Posterior cingulate gyrus (tissue), 11 donors: ENCODE results near the gene AMER3.

Source experiments
- DNase-seq, 10 donors: peaks; one replicate each; pipeline versions ENCODE4 v3.0.0 to v3.0.0-alpha.2; 2020 to 2021; ENCODE audit warnings: mixed read lengths in 3 of 10
- intact Hi-C: fragments of 100-400 bp; cut with DNase I; formaldehyde crosslinking; loops from one replicate; pipeline ENCODE4 v1.15.1; 2023

The AMER3 gene

DNA sequence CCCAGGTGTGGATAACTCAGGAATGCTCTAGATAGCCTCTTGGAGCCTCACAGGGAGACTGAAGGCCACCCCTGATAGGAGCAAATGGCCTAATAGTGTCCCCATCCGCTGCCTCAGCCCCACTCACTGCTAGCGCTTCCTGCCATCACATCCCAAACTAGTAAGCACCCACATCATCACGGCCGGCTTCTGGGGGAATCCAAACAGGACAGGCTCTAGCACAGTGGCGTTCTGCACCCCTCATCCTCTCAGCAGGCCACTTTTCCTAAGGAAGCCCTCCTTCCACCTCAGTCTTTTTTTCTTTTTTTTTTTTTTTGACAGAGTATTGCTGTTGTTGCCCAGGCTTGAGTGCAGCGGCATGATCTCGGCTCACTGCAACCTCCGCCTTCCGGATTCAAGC lies 6.3 kb upstream of the AMER3 start:
- intact Hi-C loops, result no loop called here
- no peak for DNase-seq

DNA sequence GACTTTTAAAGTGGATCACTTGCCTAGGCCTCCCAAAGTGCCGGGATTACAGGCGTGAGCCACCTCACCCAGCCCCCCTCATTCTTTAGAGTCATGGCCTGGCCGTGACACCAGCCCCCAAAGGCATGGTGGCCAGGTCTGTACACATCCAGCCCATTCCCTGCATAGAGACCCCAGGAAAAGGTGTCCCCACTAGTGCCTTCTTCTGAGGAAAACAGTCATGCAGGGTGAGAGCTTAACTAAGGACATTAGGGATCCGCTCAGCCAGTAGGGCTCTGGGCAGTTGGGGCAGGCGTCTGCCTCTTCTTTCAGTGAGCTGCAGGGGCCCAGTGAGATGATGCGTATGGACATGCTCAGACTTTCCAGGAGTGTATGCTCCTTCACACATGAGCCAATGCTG lies 5.7 kb upstream of the AMER3 start:
- intact Hi-C loops, result no loop called here
- no peak for DNase-seq

DNA sequence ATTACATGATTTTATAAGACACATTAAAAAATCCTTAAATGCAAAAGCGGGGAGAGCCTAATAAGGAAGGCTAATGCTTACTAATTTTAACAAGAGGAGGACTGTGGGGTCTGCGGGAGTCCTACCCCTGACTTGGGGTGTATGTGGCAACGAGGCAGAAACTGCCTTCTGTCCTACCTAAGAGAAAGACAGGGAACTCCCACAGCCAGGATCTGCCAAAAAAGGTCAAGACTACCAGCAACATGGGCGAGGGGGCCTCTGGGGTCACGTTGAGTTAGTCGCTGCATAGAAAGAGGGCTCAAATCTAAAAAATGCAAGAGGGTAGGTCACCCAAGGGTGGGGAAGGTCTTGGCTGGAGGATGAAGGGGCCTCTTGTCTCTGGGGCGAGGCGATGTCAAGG lies 529 bp upstream of the AMER3 start:
- DNase-seq, result no peak
- intact Hi-C loops, result no loop called here

DNA sequence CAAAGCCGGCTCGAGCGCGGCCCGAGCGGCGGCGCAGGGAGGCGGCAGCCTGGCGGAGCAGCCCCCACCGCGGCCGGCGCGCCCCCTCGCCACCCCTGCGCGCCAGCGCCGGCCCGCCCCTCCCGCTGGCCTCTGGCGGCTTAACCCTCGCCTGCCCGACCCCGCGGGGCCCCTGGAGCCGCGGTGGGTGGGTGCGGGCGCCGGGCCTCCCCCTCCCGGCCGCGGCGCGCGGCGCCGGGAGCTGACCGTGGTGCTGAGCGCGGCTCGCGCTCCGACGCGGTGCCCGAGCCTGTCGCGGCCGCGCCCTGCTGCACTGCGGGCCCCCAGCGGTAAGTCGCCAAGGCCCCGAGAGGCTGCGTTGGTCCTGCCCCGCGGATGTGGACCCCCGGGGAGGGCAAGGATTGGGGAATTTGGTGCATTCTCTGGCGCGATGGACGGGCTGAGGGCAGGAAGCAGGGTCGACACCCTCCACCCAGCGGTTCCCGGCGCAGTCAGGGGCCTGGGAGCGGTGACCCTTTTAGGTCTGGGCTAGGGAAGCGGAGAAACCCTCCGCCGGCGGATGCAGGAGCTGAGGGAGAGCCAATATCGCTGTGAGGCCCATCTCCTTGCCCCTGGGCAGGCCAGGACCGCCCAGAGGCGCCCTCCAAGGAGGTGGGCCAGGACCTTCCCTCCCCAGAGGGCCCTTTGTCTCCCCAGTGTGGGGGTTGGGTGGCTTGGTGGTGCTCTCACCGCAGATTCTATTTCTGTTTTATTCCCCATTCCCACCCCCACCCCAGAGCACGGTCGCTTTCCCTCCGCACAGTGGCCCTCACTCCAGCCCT lies 923 bp downstream of the AMER3 start:
- peak in 3 of 10 donors; percentile 23 to 70 (median 25) for DNase-seq
- intact Hi-C loops, result no loop called here

DNA sequence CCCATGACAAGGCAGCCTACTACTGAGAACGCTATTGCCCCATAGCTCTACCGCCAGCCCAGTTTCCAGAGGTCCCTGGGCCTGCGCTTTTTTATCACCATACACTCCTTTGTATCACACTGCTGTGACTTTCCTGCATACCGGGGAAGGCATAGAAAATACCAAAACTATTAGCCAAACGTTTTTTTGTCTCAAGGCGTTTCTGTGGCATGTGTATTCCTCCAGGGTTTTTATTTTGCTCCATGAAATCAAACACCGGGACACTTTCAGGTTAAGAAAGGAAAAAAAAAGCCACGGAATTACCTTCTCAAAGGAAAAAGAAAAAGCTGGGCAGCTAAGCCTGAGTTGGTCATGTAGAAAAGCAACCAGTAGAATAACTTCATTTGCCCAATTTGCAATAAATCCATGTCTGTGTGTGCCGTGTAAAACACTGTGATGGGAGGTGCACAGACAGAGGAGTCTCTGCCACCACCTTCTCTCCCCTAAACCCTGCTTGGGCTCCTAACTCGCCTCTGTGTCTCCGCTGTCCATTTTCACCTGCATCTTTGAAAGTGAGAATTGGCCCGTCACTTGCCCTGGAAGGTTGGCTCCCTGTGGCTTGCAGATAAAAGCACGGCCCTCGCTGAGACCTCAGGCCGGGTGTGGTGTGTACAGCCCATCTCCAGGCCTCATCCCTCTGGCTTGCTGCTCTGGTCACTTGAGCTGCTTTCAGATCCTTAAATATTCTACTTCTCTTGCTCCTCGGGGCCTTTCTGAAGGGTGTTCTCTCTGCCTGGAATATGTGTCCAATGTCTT lies 1.7 kb downstream of the AMER3 start:
- intact Hi-C loops, result no loop called here
- no peak for DNase-seq

DNA sequence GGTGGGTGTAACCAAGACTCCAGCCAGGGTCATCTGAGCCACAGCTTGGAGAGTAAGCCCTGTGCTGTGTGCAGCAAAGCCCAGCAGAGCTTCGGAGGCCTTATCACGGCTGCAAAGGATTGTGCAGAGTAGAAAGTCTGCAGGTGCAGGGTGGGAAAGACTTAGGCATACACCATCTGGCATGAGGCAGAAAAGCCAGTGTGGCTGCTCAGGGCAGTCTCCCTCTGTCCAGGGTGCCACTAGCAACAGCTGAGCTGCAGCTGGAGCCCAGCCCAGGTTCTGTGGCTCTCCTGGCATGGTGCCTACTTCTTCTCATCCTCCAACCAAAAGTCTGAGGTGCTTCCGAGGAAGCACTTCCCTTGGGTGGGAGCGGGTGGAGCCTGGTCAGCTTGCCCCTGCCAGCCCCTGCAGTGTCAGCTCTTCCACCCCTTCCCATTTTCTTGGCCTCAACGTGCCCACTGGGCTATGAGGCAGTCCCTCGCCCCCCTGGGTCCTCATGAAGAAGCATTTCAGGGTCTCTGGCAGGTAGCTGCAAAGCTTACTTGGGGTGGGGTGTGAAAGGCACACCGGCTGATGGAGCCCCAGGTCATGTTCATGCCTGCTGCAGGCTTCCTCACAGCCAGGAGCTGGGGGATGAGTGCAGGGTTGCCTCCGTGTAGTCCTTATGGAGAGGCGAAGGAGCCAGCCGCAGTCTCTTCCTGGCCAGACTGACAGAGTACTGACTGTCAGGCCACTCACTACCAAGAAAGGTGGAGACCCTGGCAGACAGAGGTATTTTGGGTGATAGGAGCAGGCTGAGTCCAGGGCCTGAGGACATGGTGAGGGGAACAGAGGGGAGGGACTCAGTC lies 4.8 kb downstream of the AMER3 start:
- intact Hi-C loops, result no loop called here
- DNase-seq, result peak in 1 of 10 donors; percentile 69

DNA sequence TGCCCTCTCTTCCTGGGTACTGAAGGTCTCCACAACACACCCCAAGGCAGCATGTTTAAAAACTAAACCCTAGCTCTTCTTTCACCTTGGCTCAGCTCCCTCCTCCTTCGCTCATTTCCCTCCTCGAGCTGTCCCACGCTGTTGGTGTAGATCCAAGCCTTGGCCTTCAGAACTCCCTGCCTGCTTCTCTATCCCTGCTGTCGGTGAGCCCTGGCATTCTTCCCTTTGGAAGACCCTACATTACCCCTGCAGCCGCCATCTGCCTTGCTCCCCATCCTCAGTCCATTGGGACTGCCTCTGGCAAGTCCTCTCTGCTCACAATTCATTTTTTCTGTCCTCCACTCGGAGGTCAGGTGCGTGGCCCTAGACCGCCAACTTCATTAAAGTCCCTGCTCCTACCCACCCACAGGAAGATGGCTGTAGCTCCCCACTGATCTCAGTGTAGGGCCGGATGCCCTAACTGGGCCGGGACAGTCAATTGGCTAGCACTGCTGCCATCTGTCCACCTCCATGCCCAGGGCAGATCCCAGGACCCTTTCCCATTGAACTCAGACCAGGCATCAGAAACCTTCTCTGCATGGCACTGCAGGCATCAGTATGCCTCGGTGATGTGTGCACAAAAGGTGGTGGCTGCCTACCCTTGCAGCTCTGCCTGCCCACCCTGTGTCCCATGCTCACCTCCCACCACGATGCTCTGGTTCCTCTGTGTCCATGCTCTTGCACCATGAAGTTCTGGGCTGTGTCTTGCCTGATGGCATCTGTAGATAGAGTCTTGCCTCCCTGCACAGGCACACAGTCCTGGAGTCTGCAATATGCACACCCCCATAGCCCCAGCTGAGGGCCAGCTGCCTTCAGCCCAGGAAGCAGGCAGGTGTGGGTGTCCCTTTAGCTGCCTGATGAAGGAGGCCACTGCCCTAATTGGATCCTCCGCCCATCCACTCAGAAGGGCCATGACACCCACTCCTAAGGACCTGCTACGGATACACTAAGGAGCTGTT lies 5.7 kb downstream of the AMER3 start:
- peak in 1 of 10 donors; percentile 68 for DNase-seq
- intact Hi-C loops, result no loop called here

DNA sequence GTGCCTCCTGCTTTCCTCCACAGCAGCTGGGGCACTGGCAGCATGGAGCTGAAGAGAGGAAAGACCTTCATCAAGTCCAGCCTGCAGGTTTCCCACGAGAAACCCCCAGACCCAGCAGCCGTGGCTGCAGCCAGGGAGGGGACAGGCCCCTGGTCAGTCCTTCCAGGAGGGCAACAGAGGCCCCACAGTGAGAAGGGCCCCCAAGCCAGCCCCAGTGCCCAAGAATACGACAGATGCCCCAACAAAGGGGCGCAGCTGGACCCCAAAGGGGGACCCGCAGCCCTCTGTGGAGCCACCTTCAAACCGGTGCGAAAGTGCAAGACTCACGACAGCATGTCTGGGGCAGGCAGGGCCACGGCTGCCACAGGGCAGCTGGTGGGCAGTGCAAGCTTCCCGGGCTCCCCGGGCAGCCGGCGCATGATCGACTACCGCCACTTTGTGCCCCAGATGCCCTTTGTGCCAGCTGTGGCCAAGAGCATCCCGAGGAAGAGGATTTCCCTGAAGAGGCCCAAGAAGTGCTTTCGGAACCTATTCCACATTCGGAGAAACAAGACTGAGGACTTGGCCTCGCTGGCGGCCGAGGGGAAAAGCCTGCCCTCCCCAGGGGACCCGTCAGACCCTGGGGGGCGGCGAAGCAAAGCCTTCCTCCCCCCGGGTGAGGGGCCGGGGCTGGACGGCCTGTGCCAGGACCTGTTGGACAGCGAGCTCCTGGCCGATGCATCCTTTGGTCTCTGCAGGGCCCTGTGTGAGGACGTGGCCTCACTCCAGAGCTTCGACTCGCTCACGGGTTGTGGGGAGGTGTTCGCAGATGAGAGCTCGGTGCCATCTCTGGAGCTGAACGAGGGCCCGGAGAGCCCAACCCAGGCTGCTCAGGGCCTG lies 6.9 kb downstream of the AMER3 start:
- intact Hi-C loops, result no loop called here
- peak in 1 of 10 donors; percentile 53 for DNase-seq

DNA sequence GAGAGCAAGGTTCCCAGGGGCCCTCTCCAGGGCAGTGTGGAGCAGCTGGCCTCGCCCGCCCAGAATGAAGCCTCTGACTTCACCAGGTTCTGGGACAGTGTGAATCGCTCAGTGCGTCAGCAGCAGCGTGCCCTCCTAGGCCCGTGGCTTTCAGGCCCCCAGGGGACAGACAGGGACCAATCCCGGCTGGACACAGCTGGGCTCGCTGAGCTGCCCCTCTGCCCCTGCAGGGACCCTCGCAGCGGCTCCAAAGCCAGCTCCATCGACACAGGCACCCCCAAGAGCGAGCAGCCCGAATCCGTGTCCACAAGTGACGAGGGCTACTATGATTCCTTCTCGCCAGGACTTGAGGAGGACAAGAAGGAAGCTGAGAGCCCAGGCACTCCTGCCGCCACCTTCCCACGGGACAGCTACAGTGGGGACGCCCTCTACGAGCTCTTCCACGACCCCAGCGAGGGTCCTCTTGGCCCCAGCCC lies 7.6 kb downstream of the AMER3 start:
- DNase-seq, result no peak
- intact Hi-C loops, result no loop called here

DNA sequence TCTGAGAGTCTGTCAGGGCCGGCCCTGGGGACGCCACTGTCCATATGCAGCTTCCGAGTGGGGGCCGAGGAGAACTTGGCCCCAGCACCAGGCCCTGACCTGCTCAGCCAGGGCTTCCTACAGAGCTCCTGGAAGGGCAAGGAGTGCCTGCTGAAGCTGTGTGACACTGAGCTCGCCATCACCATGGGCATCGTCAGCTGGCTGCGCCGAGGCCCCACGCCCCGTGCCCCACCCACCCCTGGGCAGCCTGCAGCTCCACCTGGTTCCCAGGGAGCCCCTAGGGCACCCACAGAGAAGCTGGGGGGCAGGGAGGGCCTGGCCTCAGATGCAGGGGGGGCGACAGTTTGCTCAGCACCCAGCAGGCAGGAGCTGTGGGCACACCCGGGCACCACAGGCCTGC lies 8.1 kb downstream of the AMER3 start:
- peak in 1 of 10 donors; percentile 59 for DNase-seq
- intact Hi-C loops, result no loop called here

DNA sequence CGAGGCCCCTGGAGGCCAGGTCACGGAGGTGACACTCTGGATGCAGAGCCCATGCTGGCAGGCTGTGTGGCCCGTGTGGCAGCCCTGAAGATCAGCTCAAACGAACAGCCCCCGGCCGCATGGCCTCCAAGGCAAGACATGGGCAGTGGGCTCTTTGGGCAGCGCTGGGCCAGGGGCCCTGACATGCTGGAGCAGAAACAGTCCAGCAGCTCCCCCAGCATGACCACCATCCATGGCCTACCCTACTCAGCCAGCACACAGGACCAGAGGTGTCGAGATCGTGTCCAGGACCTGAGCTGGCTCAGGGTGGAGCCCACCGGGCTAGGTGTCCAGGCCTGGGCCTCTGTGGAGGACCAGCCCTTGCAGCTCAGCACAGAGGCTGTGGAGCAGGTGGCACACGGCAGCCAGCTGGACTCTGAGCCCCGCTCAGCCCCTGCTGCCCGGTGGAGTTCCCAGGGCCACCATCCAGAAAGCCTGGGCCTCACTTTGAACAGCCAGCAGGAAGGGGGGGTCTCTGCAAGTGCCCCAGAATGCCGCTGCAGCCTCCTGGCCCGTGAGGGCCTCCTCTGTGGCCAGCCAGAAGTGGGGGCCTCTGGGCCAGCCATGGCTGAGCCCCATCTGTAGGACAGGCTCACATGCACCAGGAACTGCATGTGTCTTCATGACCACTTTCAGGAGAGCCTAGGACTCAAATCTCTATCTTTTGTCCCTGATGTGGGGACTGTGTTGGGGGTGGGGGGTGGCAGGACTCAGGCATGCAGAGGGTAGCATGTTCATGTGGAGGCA lies 8.9 kb downstream of the AMER3 start:
- intact Hi-C loops, result no loop called here
- peak in 1 of 10 donors; percentile 75 for DNase-seq

DNA sequence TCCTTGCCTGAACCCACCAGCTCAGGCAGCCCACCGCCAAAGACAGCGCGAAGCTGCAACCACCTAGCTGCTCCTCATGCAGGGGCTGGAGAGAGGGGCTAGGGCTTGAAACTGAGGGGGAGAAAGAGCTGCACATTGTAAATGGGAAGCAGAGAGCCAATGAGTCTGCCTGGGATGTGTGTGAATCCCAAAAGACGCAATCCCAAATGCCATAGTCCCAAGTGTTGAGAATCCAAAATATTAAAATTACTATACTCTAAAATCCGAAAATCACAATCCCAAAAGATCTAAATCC lies 9.4 kb downstream of the AMER3 start:
- intact Hi-C loops, result no loop called here

DNA sequence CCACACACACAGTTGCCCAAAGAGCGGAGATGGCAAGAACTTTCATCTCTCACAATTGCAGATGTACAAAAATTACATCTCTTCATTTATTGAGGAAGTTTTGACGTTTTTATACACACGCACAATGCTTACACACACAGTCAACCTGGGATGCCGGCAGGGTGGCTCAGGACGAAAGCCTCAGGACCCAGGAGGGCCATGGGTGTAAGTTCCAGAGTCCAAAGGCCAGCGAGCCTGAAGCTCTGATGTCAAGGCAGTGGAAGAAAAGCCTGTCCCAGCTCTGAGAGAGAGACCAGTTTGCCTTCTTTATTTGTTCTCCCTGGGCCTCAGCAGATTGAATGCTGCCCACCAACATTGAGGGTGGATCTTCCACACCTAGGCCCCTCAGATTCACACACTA lies 10.1 kb downstream of the AMER3 start:
- intact Hi-C loops, result no loop called here
- peak in 1 of 10 donors; percentile 53 for DNase-seq

More for the DNA sequence above, 9.4 kb downstream of the AMER3 start:
- no peak for DNase-seq

DNA sequence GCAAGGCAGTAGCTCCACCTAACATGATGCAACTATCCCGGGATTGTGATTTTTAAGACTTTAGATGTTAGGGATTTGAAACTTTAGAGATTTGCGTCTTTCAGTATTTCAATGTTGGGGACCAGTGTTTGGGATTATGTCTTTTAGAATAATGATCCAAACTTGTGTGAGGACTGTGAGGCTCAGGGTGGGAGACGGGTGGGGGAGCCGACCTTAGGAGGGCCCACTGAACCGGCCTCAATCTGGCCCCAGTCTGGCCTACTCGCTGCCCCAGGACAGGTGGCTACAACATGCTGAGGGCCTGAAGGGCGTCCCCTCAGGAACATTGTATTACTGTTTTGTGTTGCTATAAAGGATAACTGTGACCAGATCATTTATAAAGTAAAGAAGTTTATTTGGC lies 10.7 kb downstream of the AMER3 start:
- peak in 1 of 10 donors; percentile 44 for DNase-seq

DNA sequence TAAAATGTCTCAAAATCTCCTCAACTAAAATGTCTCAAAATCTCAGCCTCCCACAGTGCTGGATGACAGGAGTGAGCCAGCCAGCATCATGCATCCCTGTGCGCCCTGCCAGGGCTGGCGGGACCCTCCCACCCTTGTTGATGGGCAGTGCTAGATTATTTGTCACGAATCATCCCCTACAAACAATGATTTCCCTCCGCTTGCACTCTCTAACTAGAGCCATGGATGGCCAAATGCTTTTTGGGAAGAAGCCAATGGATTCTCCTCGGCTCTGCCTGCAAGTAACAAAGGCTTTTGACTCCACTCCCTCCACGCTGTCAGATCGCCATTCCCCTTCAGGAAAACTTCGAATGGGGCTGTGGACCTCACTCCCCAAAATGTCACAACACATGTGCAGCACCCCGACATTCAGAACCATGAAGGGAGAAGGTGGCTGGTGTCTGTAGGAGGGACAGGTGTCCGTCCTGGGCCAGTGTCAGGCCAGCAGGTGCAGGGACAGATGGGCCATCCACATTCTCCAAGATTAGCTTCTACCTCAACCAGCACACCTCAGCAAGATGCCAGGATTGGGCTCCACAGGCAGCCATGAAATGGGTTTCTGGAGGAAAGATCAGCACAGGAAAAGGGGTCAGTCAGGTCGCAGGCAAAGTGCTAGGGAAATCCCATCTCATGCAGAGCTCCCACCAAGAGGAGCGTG lies 11.5 kb downstream of the AMER3 start:
- DNase-seq, result no peak
- intact Hi-C loops, result no loop called here

More for the DNA sequence above, 10.7 kb downstream of the AMER3 start:
- intact Hi-C loops, result no loop called here

DNA sequence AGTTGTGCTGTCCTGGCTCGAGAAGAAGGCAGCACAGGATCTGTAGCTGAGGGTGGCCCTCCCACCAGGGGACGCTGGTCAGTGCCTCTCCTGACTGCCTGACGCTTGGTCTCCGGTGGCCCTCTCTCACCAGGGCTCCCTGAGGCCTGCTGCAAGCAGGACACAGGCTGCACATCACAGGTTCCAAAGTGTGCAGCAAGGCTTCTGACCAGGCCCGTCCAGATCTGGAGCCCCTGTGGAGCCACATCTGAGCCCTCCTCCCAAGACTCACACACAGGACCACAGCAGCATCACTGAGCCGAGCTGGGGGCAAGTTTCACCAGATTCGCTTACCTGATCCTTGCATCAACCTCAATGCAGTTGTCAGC lies 12.1 kb downstream of the AMER3 start:
- intact Hi-C loops, result no loop called here
- DNase-seq, result peak in 1 of 10 donors; percentile 75

DNA sequence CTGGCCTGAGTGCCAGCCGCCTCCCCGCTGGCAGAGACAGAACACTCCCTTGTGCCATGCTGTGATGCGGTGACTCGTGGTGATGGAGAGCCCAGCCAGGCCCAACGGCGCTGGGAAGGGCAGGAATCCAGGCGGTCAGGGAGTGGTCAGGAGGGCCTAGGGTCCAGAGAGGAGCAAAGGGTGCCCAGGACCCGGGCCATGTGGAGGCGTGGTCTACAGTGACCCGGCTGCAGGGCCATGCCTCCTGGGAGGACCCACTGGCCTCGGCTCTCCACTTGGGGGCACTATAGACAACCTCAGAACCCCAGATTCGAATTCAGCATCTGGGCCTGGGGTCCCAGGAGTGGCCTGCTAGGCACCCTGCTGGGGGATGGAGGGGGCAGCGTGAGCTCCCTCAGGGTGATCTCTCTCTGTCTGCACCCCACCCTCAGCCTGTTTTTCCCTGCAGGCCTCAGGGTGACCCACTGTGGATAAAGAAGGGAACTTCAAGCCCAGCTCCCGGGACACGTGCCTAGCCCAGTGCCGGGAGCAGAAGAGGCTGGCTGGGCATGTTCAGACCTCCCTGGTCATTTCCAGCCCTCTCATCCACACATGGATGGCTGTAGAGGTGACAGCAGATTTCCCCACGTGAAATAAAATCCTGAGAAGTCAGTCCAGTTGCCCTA lies 13.0 kb downstream of the AMER3 start:
- peak in 1 of 10 donors; percentile 79 for DNase-seq

More for the DNA sequence above, 13.0 kb downstream of the AMER3 start:
- intact Hi-C loops, result no loop called here
